HepG2 (cell line): ENCODE data around the gene POLN.

ENCODE experiments used
- ATF2 ChIP-seq: sonication (generic); formaldehyde crosslinking; IDR thresholded peaks from 2 replicates; pipeline ENCODE4 v1.4.0; 2020; ENCODE audit warnings: missing genetic modification reagents
- EZH2 ChIP-seq: conservative IDR thresholded peaks from 2 replicates; pipeline ENCODE4 v1.6.1; 2012; ENCODE audit warnings: mild to moderate bottlenecking, low read depth, low read length, moderate library complexity
- FOXM1 ChIP-seq: sonication (generic); formaldehyde crosslinking; IDR thresholded peaks from 2 replicates; pipeline ENCODE4 v1.5.0; 2020; ENCODE audit warnings: missing genetic modification reagents
- GABPA ChIP-seq, 2 experiments: IDR thresholded peaks; 2 replicates each; pipeline ENCODE4 v1.6.1; 2011 to 2016; ENCODE audit warnings: low read depth in 2 of 2, low read length in 1 of 2, missing biosample characterization in 1 of 2, missing genetic modification characterization in 1 of 2
- HMG20A ChIP-seq: IDR thresholded peaks from 2 replicates; pipeline ENCODE4 v1.6.1; 2016; ENCODE audit warnings: borderline replicate concordance
- LRRFIP1 ChIP-seq: sonication (generic); formaldehyde crosslinking; conservative IDR thresholded peaks from 2 replicates; pipeline ENCODE4 v1.4.0; 2020; ENCODE audit warnings: missing genetic modification reagents
- PBX2 ChIP-seq: IDR thresholded peaks from 2 replicates; pipeline ENCODE4 v1.6.1; 2016; ENCODE audit warnings: control low read depth
- RFX5 ChIP-seq: IDR thresholded peaks from 2 replicates; pipeline ENCODE4 v1.6.1; 2011; ENCODE audit warnings: low read depth, low read length, improper control_type of control experiment
- SOX6 ChIP-seq, 2 experiments: fragments of 450-650 bp in 1 of 2; sonication (generic) in 1 of 2; formaldehyde crosslinking in 1 of 2; IDR thresholded peaks; 2 replicates each; pipeline versions ENCODE4 v1.4.0 to v1.6.1; 2017 to 2020; ENCODE audit warnings: antibody characterized with exemption in 1 of 2, mild to moderate bottlenecking in 1 of 2, missing genetic modification reagents in 1 of 2
- SSRP1 ChIP-seq: IDR thresholded peaks from 2 replicates; pipeline ENCODE4 v1.6.1; 2016; ENCODE audit warnings: control low read depth
- TRAFD1 ChIP-seq: sonication (generic); formaldehyde crosslinking; IDR thresholded peaks from 2 replicates; pipeline ENCODE4 v1.5.1; 2020; ENCODE audit warnings: missing genetic modification reagents, mild to moderate bottlenecking, borderline replicate concordance
- ZFP91 ChIP-seq: sonication (generic); formaldehyde crosslinking; IDR thresholded peaks from 2 replicates; pipeline ENCODE4 v1.9.0; 2022; ENCODE audit warnings: missing genetic modification reagents, mild to moderate bottlenecking, borderline replicate concordance

- TF ChIP-seq ZFP91 = no peak; the same call in 1 of the 2 replicates
- TF ChIP-seq GABPA (IDR thresholded peaks at IDR 0.05; ENCODE audit: low read depth, low read length) = no peak
- TF ChIP-seq GABPA (CRISPR knock-in tag; IDR thresholded peaks at IDR 0.05; ENCODE audit: low read depth) = no peak
- TF ChIP-seq EZH2 = no peak
- TF ChIP-seq HMG20A (CRISPR knock-in tag) = no peak
- no peak for TF ChIP-seq SSRP1
- no peak for TF ChIP-seq FOXM1 (CRISPR knock-in tag)
- TF ChIP-seq TRAFD1 (CRISPR knock-in tag) = no peak
- TF ChIP-seq SOX6 (IDR thresholded peaks at IDR 0.05) = no peak
- TF ChIP-seq SOX6 (CRISPR knock-in tag; IDR thresholded peaks at IDR 0.05) = no peak
- TF ChIP-seq RFX5 = no peak
- no peak for TF ChIP-seq ATF2 (CRISPR knock-in tag)
- TF ChIP-seq PBX2 (CRISPR knock-in tag) = no peak
- no peak for TF ChIP-seq LRRFIP1 (CRISPR knock-in tag)
Observed at GRCh38 chr4:2070421-2071251, 171.3 kb downstream of the POLN start.
